HG02885 (cell line): ENCODE results near the gene LEPR.

Source experiments
- ATAC-seq: cut with Tn5 transposase; IDR thresholded peaks from one replicate; pipeline ENCODE4 v1.9.1; 2021; ENCODE audit warnings: mild to moderate bottlenecking; ENCODE audit not compliant: unreplicated experiment, poor library complexity

Gene LEPR

GRCh38 chr1:65409816-65410326 lies 10.6 kb upstream of the LEPR start:
- no peak for ATAC-seq

GRCh38 chr1:65412256-65412983 lies 8.0 kb upstream of the LEPR start:
- no peak for ATAC-seq

DNA sequence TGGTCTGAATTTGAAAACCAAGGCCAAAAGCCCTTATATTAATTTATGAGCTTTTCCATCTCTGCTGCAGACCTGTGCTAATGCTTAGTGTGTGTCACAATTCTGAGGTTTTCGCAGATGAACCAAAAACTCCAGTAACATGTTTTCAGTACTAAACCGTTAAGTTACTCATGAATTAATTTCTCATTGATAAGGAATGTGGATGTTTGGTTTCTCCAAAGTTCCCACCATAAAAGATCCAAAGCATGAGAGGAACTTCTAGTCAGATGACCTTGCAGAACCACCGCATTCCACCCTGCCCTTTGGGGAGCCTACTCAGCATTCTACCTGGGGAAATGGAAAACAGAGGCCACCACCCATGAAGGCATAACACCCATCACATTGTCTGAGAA lies 7.5 kb upstream of the LEPR start:
- ATAC-seq, result no peak

DNA sequence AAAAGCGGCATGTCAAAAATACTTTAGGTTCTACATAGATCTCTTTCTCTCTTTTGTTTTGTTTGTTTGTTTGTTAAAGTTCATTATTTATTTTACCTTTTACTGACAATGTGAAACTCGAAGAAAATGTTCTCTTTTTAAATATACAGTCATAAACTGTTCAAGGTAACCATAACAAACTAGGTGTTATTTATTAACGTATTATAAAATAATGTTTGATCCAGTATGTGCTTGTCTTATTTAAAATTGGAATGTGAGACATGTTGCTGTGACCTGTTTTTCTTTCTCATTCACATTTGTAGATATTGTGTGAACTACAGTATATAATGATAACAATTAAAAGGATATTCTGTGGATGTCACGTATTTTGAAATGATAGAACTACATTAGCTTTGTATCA lies 5.9 kb upstream of the LEPR start:
- ATAC-seq, result no peak

- ATAC-seq, result no peak
Observed at GRCh38 chr1:65416767-65417166, 3.7 kb upstream of the LEPR start.

DNA sequence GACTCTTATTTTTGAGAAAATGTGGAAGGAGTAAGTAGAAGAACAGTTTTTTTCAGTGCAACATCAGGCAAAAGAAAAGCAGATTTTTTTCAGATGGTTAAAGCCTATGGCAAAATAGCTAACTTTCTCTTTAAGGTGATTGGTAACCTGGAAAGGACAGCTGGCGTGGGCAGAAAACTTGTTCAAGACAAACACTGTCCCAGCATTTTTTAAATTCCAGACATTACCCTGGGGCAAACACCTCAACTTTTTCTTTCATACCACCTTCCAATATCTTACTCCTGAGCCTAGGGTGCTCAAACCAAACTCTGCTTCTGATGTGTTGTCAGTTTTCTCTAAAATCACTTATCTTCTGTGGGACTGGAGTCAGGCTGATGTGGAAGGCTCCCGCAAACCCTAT lies 2.7 kb upstream of the LEPR start:
- ATAC-seq, result no peak

DNA sequence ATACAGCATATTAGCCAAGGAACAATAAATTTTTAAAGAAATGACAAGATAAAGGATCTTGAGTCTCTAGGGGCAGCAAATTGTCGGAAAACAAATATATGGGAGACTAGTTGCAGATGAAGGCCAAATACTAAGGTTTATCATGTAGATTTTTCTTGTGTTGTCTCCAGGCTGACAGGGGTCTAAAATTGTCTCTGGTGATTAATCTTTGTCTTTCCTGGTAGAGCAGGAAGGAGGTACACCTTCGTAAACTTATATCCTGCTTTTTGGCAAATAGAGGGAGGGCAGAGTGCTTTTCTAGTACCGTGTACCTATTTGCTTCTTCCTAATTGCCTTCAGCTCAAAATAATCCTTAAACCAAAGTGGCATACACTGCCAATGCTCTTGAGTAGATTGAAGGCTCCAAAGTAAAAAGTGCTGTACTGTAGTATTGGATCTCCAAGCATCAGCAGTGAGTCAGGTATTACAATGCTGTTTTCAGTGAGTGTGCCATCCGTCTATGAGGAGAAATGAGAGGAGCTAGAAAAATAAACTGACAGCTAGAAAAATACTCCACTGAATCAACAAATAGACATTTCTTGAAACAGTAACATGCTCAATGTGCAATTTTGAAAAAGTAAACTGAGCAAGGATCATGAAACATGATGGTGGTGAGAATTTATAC lies 1.8 kb upstream of the LEPR start:
- ATAC-seq, result no peak

DNA sequence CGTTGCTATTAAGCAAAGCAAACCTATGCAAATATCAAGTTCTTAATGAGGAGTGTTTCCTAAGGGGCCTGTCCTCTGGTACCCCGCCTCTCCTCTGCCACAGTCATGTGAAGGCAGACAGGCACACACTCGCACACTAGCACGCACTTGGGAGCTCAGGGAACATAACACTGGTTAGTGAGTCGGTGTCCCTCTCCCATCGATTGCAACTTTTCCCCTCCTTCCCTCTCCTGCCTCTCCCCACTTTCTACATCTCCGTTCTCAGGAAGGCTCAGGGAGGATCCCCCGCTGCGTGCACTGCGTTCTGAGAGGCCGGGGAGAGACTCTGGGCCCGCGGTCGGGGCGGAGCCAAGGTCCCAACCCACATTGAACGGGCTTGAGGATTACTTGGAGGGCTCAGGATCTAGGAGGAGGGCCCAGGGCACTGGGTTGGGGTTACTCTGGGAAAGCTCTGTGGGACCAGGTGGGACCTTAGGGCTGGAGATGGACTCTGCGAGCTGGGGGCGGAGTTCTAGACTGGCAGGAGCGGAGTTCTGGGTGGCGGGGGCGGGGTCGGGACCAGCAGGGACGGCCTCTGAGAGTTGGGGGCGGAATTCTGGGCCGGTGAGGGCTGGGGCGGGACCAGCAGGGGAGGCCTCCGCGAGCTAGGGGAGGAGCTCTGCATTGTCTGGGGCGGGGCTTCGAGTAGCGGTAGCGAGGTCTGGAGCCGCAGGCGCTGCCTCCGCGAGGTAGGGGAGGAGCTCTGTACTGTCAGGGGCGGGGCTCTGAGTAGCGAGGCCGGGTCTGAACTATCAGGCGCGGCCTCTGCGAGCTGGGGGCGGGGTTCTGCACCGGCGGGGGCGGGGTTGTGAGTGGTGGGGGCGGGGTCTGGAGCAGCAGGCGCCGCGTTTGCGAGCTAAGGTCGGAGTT lies 533 bp upstream of the LEPR start:
- ATAC-seq, result peak; percentile 90

DNA sequence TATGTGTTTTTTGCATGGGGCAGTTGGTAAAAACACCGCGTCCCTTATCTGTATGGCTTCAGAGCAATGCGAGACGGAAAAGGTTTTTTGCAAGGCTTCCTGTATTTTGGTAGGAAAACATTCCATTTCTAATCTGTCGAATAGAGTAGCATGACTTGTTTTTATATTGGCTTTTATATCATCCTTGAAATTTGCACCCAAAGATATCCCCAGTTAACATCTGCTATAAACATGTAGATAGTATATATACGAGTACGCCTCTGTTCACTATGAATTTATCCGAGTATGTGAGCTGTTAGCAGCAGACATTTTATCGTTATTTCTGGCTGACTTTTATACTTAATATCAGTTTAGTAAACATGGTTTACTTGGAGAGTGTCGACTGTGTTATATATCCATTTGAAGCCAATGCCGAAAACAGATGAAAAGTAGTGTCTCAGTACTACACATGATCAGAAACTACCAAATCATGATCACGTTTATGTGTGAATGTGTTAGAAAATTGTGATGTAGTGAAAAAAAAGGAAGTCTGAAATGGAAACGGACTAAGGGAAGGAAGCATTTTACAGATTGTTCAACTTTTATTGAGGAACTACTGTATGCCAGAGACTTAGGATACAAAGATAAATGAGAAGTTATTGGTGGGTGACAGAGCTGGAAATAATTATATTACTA lies 1.0 kb downstream of the LEPR start:
- ATAC-seq, result no peak

- ATAC-seq, result no peak
Observed at GRCh38 chr1:65422241-65423203, 2.1 kb downstream of the LEPR start.

DNA sequence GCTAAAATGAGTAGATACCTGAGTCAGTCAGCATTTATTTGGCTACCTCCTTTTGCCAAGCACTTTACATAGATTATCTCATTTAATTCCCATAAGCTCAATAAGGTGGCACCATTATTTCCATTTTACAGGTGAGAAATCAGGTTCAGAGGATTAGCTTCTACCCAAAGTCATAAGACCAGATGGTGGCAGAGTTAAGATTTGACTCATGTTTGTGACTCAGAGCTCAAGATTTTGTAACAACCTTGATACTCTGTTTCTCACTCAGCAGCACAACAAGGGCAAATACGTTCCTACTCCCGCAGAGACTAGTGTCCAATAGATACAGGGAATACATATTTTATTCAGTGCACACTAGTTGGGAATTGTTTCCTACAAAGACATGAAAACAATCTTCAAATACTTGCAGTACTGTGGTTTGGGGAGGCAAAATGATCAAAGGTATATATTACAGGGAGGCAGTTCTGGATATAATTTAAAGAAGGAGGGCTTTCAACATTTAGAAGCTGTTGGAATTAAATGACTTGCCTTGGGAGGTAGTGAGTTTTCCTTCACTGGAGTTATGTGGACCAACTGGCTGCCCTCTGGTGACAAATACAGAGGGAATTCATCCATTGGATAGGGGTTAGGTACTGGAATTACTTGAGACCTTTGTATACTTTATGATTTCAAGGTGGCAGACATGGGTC lies 3.6 kb downstream of the LEPR start:
- no peak for ATAC-seq

DNA sequence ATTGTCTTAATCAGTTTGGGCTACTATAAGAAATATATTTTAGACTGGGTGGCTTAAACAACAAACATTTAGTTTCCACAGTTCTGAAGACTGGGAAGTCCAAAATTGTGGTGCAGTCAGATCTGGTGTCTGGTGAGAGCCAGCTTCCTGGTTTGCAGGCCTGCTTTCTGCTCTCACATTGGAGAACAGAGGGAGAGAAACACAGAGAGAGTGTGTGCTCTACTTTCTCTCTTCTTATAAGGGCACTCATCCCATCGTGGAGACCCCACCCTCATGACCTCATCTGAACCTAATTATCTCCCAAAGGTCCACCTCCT lies 4.1 kb downstream of the LEPR start:
- no peak for ATAC-seq

DNA sequence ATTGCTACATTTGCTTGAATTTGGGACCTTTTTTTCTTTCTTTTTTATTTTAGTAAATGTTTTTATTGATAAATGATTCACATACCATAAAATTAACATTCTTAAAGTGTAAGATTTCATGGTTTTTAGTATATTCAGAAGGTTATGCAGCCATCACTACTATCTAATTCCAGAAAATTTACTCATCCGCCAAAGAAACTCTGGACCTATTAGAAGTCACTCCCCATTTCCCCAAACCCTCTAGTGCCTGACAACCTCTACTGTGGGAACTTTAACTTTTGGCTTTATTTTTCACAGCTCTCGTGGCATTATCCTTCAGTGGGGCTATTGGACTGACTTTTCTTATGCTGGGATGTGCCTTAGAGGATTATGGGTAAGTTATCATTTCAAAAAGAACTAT lies 4.5 kb downstream of the LEPR start:
- ATAC-seq, result no peak

DNA sequence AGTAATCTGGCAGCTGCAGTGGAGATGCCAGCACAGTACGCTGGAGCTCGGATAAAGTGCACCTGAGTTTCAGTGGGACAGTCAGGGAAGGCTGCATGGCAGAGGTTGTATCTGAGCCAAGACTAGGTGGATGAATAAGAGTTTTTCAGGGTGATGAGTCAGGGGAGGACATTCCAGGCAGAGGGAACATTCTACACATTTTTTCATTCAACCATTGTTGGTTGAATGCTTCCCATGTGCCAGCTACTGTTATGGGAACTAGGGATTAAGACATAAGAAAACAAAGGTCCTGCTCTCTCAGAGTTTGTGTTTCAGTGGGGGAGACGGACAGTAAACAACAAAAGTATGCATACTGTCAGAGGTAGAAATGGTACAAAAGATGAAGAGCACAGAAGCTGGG lies 5.2 kb downstream of the LEPR start:
- ATAC-seq, result no peak

GRCh38 chr1:65429078-65429477 lies 8.6 kb downstream of the LEPR start:
- ATAC-seq, result no peak

DNA sequence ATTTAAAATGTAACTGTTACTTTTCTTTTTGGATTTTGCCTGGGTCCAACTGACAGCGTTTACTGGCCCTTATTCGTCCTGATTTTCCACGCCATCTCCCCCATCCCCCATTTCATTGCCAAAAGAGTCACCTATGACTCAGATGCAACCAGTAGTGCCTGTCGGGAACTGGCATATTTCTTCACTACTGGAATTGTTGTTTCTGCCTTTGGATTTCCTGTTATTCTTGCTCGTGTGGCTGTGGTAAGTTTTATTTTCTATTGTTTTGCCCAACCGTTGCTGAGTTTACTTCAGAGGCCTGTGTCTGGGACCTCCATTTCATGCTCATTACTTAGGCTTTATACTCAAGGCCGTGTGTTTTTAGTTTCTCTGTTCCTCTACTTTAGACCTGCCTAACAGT lies 9.3 kb downstream of the LEPR start:
- ATAC-seq, result no peak

DNA sequence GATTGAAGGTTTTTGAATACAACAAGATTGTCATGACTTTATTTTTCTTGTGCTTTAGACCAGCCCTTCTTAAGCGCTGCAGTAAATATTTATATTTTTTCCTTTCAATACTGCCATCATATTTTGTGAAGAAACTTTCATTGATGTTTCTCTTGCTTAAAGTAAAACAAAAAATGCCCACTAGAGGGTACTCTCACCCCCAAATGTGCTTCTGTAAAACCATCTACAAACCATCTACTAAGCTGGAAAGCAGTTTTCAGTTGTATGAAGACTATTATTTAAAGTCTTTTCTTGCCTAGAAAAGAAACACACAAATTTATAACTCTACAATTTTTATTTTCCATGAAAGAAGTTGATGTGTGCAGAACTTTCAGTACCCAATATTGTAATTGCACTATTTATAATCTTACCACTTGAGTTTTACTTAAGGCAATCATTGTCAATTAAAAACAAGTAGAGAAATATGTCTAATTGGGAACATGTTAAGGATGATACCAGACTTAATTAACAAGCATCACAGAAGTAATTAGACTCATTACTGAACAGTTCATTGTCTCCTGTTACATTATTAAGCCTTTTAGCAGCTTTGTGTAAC lies 10.7 kb downstream of the LEPR start:
- ATAC-seq, result peak; percentile 60

GRCh38 chr1:65432918-65433317 lies 12.4 kb downstream of the LEPR start:
- ATAC-seq, result no peak

- no peak for ATAC-seq
Observed at GRCh38 chr1:65434255-65434654, 13.8 kb downstream of the LEPR start.
